ENCODE measurements around the gene KLK7. TPM values are rescaled to one million over a fixed set of nuclear protein-coding genes. Genes with fewer than 3 reads are reported as not detected.

The KLK7 gene
- total and polyA plus RNA-seq, 2 of the 4 experiments (the other 2 are of a cell fraction): not detected

- H3K36me3 ChIP-seq (ENCODE audit: control insufficient read depth, insufficient read depth, low read length): no peaks in the 10 kb centered on the region
- no peak for TF ChIP-seq CTCF (conservative IDR thresholded peaks at IDR 0.05; ENCODE audit: low read depth, low read length)
- TF ChIP-seq POLR2A (IDR thresholded peaks at IDR 0.05; ENCODE audit: low read depth, low read length): no peak
- TF ChIP-seq BHLHE40 (IDR thresholded peaks at IDR 0.05; ENCODE audit: low read depth, low read length): no peak
- no peak for TF ChIP-seq CHD1 (IDR thresholded peaks at IDR 0.05; ENCODE audit: low read depth, low read length)
- no peak for TF ChIP-seq NFE2L2 (IDR thresholded peaks at IDR 0.05; ENCODE audit: low read depth, low read length)
- TF ChIP-seq MAFK (IDR thresholded peaks at IDR 0.05; ENCODE audit: low read depth, low read length): no peak
- TF ChIP-seq RFX5 (IDR thresholded peaks at IDR 0.05; ENCODE audit: low read depth, low read length): no peak
- no peak for TF ChIP-seq CEBPB (IDR thresholded peaks at IDR 0.05; ENCODE audit: low read depth, low read length)
- no peak for TF ChIP-seq RAD21 (IDR thresholded peaks at IDR 0.05; ENCODE audit: low read length)
- TF ChIP-seq ELK1 (IDR thresholded peaks at IDR 0.05; ENCODE audit: borderline replicate concordance, low read depth, low read length): no peak
- no peak for TF ChIP-seq MAZ (IDR thresholded peaks at IDR 0.05; ENCODE audit: borderline replicate concordance, low read depth, low read length)
- TF ChIP-seq MXI1 (IDR thresholded peaks at IDR 0.05; ENCODE audit: borderline replicate concordance, low read depth, low read length): no peak
- no peak for TF ChIP-seq RCOR1 (IDR thresholded peaks at IDR 0.05; ENCODE audit: insufficient replicate concordance, low read length)
- no peak for TF ChIP-seq SMC3 (IDR thresholded peaks at IDR 0.05; ENCODE audit: low read depth, low read length)
- no peak for TF ChIP-seq USF2 (IDR thresholded peaks at IDR 0.05; ENCODE audit: low read depth, low read length)
- no peak for TF ChIP-seq FOS (IDR thresholded peaks at IDR 0.05; ENCODE audit: low read depth, low read length)
- no peak for DNase-seq
- H3K56ac ChIP-seq (ENCODE audit: extremely low read depth, insufficient read depth, low read length): no peak overlapping the region
- no peak overlapping the region for H2BK120ac ChIP-seq (ENCODE audit: low read depth, low read length)
- H3K9ac ChIP-seq (ENCODE audit: low read depth, low read length): no peak overlapping the region
- H3K27me3 ChIP-seq (ENCODE audit: control insufficient read depth, insufficient read depth, low read length): no peaks in the 10 kb centered on the region
- H2BK15ac ChIP-seq (ENCODE audit: low read depth, low read length): no peak overlapping the region
- no TSS peak for BruUV-seq (replicated peaks)
- no peak overlapping the region for H3K14ac ChIP-seq (replicated peaks; ENCODE audit: low read depth, low read length)
- no peak overlapping the region for H3K4me3 ChIP-seq (ENCODE audit: insufficient read depth, low read depth, low read length)
- no peak overlapping the region for H2BK5ac ChIP-seq (ENCODE audit: low read depth, low read length, poor library complexity, severe bottlenecking)
- peaks cover 8% of the 10 kb centered on the region; the same call in 1 of the 2 replicates for H3K9me3 ChIP-seq (ENCODE audit: control insufficient read depth, insufficient read depth, low read length)
- ChIA-PET POLR2A (ENCODE audit: unreplicated experiment) (no interaction called here), CTCF (no interaction called here)
- H3K23ac ChIP-seq (ENCODE audit: low read depth, low read length): no peak overlapping the region
- no peak overlapping the region for H3K4me2 ChIP-seq (ENCODE audit: low read depth, low read length)
- H4K5ac ChIP-seq (ENCODE audit: low read depth, low read length): no peak overlapping the region
- H4K8ac ChIP-seq (ENCODE audit: low read depth in 2 of 2, low read length in 2 of 2): no peak overlapping the region
- no peak overlapping the region for H3K4ac ChIP-seq (ENCODE audit: low read depth, low read length)
- H3K4me1 ChIP-seq (ENCODE audit: control insufficient read depth, insufficient read depth, low read length): no peaks in the 10 kb centered on the region
- no peak overlapping the region for H3K18ac ChIP-seq (ENCODE audit: low read depth, low read length)
- H4K91ac ChIP-seq (ENCODE audit: insufficient read depth, low read depth, low read length): no peak overlapping the region
- no peaks in the 10 kb centered on the region for H4K20me1 ChIP-seq (ENCODE audit: insufficient read depth, low read length)
- dilution Hi-C loops (cut with HindIII; ENCODE audit: low sequenced_read_pairs, unreplicated experiment) (no loop called here), intact Hi-C loops (cut with micrococcal nuclease) (no loop called here), in situ Hi-C loops (cut with MboI; ENCODE audit: low sequenced_read_pairs) (no loop called here)
- H2AK9ac ChIP-seq (replicated peaks; ENCODE audit: low read depth, low read length, poor library complexity): no peak overlapping the region
- WGBS, 2 experiments (ENCODE audit: extremely low coverage in 2 of 2, insufficient read length in 1 of 2): no CpG with 5 or more reads among the region's 2 CpGs
- no peaks in the 10 kb centered on the region for H3K79me1 ChIP-seq (ENCODE audit: low read depth in 1 of 2, low read length in 2 of 2)
- no peaks in the 10 kb centered on the region for H3K9me1 ChIP-seq (ENCODE audit: insufficient read depth, low read length)
- no peak for ATAC-seq (ENCODE audit: low read depth)
- no peak overlapping the region for H2BK20ac ChIP-seq (ENCODE audit: low read depth, low read length)
- H2AK5ac ChIP-seq (ENCODE audit: low read depth, low read length): no peak overlapping the region
- H2AFZ ChIP-seq (replicated peaks; ENCODE audit: low read length, poor library complexity): no peak overlapping the region
- no peak overlapping the region for H3K27ac ChIP-seq (ENCODE audit: insufficient read depth, low read length)
These were observed 44.1 kb downstream of the KLK7 start for GRCh38 chr19:50939596-50939995.
